Thoracic aorta (tissue), 2 donors: Measurements from ENCODE around the gene U2AF2. TPM values are rescaled to one million over a fixed set of nuclear protein-coding genes. Genes with fewer than 3 reads are reported as not detected.
"Not testable (repeated sequence)": the region's sequence is repeated elsewhere in the genome, so short reads cannot be mapped to it uniquely, and the experiment has no call there.

Experiments
- ATAC-seq: fragments of 150-250 bp; one replicate; pipeline ENCODE4 v1.8.0; 2017; ENCODE audit warnings: low read depth; ENCODE audit not compliant: insufficient number of reproducible peaks, low FRiP score
- DNase-seq: peaks from one replicate; pipeline ENCODE4 v3.0.0-alpha.2; 2020; ENCODE audit warnings: low spot score
- H3K27ac ChIP-seq, 2 donors: fragments of 200-600 bp; sonication (generic); 1 replicate in 1 of 2; 2 replicates in 1 of 2; pipeline ENCODE4 v1.5.1; 2016; ENCODE audit warnings: mild to moderate bottlenecking in 2 of 2, moderate library complexity in 2 of 2
- H3K27me3 ChIP-seq: fragments of 200-600 bp; sonication (generic); replicated peaks from 2 replicates; pipeline ENCODE4 v1.6.0; 2016; ENCODE audit warnings: mild to moderate bottlenecking; ENCODE audit not compliant: insufficient read depth
- H3K36me3 ChIP-seq: fragments of 200-600 bp; sonication (generic); one replicate; pipeline ENCODE4 v1.5.1; 2016
- H3K4me1 ChIP-seq, 2 donors: fragments of 200-600 bp; sonication (generic); 1 replicate in 1 of 2; 2 replicates in 1 of 2; pipeline versions ENCODE4 v1.5.1 to v1.6.0; 2016; ENCODE audit warnings: low read depth in 2 of 2, mild to moderate bottlenecking in 1 of 2; ENCODE audit not compliant: control insufficient read depth in 1 of 2
- H3K4me3 ChIP-seq: fragments of 200-600 bp; sonication (generic); 2 replicates; pipeline ENCODE4 v1.5.1; 2016; ENCODE audit warnings: mild to moderate bottlenecking
- H3K9me3 ChIP-seq: fragments of 200-600 bp; sonication (generic); 2 replicates; pipeline ENCODE4 v1.5.1; 2016
- total RNA-seq, 2 donors: library from RNA; depleted of rRNA; stranded (reverse); fragments of >200 nt; gene quantifications; one replicate each; pipeline versions ENCODE4 v1.1.0 to v1.2.3, GENCODE V29; 2016
- TF ChIP-seq, protein P1 (sequence below): fragments of 200-600 bp; sonication (generic); IDR thresholded peaks from one replicate; pipeline ENCODE4 v1.5.1; 2019; ENCODE audit warnings: antibody characterized with exemption

The U2AF2 gene
- total RNA-seq, 2 donors from 2014 or later, result 77.3 to 106 TPM

- no peaks in the 10 kb centered on the region for H3K27me3 ChIP-seq
- H3K27ac ChIP-seq, result no peak overlapping the region
- ATAC-seq (no peak), DNase-seq (no peak)
- H3K4me1 ChIP-seq, result no peaks in the 10 kb centered on the region
- no peaks in the 10 kb centered on the region for H3K9me3 ChIP-seq
- TF ChIP-seq, protein P1, sequence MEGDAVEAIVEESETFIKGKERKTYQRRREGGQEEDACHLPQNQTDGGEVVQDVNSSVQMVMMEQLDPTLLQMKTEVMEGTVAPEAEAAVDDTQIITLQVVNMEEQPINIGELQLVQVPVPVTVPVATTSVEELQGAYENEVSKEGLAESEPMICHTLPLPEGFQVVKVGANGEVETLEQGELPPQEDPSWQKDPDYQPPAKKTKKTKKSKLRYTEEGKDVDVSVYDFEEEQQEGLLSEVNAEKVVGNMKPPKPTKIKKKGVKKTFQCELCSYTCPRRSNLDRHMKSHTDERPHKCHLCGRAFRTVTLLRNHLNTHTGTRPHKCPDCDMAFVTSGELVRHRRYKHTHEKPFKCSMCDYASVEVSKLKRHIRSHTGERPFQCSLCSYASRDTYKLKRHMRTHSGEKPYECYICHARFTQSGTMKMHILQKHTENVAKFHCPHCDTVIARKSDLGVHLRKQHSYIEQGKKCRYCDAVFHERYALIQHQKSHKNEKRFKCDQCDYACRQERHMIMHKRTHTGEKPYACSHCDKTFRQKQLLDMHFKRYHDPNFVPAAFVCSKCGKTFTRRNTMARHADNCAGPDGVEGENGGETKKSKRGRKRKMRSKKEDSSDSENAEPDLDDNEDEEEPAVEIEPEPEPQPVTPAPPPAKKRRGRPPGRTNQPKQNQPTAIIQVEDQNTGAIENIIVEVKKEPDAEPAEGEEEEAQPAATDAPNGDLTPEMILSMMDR, result no peak
- H3K36me3 ChIP-seq, result no peaks in the 10 kb centered on the region
- H3K4me3 ChIP-seq, result no peak overlapping the region
Observed at GRCh38 chr19:55711719-55712118, 56.9 kb downstream of the U2AF2 start.

GRCh38 chr19:55712804-55713631 is 58.2 kb downstream of the U2AF2 start:
- Histone ChIP-seq H3K9me3 (no peaks in the 10 kb centered on the region), H3K4me1 (no peaks in the 10 kb centered on the region), H3K27me3 (no peaks in the 10 kb centered on the region), H3K4me3 (no peak overlapping the region), H3K27ac (no peak overlapping the region), H3K36me3 (no peaks in the 10 kb centered on the region)
- DNase-seq (no peak), ATAC-seq (no peak)
- TF ChIP-seq, protein P1, result no peak

DNA sequence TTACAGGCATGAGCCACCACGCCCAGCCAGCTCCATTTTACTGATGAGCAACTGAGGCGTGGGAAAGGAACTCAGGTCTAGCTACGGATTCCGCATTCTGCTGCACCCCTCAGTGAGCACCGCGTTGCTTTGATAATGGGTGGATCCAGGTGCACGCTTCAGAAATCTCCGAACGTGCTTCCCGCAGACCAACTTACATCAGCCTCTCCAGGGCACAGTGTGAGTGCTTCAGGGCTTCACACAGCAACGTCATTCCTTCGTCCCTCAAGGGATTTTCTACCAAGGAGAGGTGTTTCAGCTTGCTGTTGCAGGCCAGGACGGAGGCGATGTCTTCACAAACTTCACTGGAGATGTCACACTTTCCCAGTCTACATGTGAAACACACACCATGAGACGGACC is 61.7 kb downstream of the U2AF2 start:
- no peak for ATAC-seq
- DNase-seq, result no peak
- no peaks in the 10 kb centered on the region for H3K27me3 ChIP-seq

DNA sequence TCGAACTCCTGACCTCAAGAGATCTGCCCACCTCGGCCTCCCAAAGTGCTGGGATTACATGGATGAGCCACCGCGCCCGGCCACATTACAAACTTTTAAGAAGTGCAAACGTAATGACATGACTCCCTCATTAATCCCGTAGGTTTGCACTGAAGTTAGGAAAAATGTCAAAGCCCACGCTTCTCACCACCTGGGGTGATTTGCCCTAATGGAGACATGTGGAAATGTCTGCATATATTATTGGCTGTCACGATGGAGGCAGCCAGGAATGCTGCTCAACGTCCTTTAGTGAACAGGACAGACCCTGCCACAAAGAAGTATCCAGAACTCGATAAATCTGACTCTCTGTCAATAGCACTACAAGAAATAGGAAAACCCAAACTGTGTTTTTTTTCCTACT is 62.4 kb downstream of the U2AF2 start:
- no peaks in the 10 kb centered on the region for H3K36me3 ChIP-seq
- TF ChIP-seq, protein P1, result no peak
- no peaks in the 10 kb centered on the region for H3K27me3 ChIP-seq
- H3K27ac ChIP-seq, result no peak overlapping the region
- no peaks in the 10 kb centered on the region for H3K4me1 ChIP-seq
- DNase-seq (no peak), ATAC-seq (no peak)
- H3K9me3 ChIP-seq, result no peaks in the 10 kb centered on the region
- no peak overlapping the region for H3K4me3 ChIP-seq

More for the DNA sequence above, 61.7 kb downstream of the U2AF2 start:
- TF ChIP-seq, protein P1, result no peak
- no peaks in the 10 kb centered on the region for H3K9me3 ChIP-seq
- no peak overlapping the region for H3K4me3 ChIP-seq
- H3K27ac ChIP-seq, result no peak overlapping the region
- H3K4me1 ChIP-seq, result no peaks in the 10 kb centered on the region
- H3K36me3 ChIP-seq, result no peaks in the 10 kb centered on the region

- not testable (repeated sequence) for ATAC-seq, H3K27me3 ChIP-seq
Observed at GRCh38 chr19:55717879-55718711, 63.3 kb downstream of the U2AF2 start.

More at GRCh38 chr19:55717879-55718711, 63.3 kb downstream of the U2AF2 start:
- DNase-seq, H3K27ac ChIP-seq, H3K9me3 ChIP-seq, H3K4me3 ChIP-seq, H3K4me1 ChIP-seq, H3K36me3 ChIP-seq: not testable (repeated sequence)
